Measurements from ENCODE around the gene LYZL1.
"Not testable (repeated sequence)": the region's sequence is repeated elsewhere in the genome, so short reads cannot be mapped to it uniquely, and the experiment has no call there.

The LYZL1 gene

GRCh38 chr10:29288906-29289305 is at the start of gene LYZL1:
Gene LYZL1, plus strand, starts transcription at chr10:29289070. Its CDS starts 2,798 bp downstream, at chr10:29291868.
- not testable (repeated sequence) for DNase-seq

DNA sequence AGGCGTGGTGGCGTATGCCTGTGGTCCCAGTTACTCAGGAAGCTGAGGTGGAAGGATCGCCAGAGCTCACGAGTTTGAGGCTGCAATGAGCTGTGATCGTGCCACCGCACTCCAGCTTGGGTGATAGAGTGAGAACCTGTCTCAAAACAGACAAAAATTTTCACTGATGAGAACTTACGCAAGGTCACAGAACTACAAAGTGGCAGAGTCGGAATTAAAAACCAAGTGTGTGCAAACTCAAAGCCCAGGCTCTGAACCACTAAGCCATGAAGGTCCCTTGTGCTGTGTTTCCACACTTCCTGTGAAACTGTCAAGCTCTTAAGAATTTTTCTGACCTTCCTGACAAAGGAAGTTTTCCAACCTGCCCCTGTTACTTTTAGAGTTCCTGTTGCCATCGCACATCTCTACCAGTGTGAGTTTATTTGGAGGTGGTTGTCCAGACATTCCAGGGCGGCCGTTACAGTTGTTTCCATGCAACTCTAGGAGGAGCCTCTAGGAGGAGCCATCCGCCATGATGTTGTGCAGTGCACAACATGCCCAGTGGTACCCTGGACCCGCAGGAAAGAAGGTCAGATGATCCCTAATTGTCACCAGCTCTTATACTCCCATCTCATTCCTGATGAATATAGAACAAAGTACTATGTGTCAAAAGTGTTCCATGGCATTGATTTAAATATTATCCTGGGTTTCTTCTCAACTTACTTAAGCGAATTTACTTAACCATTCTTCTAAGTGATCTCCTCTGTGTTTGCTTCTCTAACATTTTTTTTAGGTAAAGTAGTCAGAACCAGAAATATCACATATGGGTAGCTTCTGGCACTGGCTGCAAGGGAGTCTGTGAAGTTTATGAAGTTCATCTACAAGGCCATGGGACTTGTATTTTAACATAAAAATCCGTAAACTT is 49.0 kb upstream of the LYZL1 start:
- DNase-seq = peak; percentile 6

DNA sequence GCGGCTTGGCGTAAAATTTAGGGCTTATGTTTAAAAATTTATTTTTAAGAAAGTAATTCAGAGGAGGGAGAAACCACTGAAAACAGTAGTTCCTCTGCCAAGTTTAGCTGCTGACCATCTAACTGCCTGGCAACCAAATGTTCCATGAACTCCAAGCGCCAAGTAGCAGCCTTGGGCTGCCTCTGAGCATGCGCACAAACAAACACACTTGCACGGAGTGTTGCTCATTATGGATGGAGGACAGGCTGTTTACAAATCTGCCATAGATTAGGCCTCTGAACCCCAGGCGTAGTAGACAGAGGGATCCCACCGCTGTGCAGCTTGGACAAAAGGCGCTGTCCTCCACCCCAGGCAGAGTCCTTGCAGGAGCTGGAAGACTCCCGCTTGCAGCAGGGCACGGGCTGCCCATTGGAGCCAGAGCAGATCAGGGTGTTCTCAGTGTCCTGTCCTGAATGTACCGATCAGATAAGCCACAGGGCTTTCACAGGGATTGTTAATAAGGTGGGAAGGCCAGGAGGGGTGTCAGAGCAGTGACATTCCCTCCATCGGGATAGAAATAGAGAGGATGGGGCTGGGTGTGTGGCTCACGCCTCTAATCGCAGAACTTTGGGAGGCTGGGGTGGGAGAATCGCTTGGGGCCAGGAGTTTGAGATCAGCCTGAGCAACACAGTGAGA is 47.7 kb upstream of the LYZL1 start:
- no peak for DNase-seq

- DNase-seq = no peak
These were observed 46.9 kb upstream of the LYZL1 start for GRCh38 chr10:29241925-29242324.

DNA sequence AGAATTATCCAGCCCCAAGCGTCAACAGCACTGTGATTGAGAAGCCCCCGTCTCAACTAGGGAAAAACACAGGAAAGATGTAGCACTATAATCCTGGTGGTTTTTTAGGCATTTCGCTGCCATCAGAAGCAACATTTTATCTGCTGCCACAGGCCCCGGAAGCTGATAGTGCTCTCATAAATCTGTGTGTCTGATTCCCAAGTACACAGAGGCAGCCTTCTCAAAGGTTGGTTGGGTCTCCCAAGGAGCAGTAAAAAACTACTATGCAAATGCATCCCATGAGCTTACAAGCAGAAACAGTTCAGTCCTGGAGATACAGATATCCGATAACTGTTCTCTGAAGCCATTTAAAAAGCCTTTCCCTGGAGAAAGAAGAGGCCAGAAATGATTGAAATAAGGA is 45.8 kb upstream of the LYZL1 start:
- DNase-seq = no peak

GRCh38 chr10:29243750-29244149 is 45.1 kb upstream of the LYZL1 start:
- no peak for DNase-seq

DNA sequence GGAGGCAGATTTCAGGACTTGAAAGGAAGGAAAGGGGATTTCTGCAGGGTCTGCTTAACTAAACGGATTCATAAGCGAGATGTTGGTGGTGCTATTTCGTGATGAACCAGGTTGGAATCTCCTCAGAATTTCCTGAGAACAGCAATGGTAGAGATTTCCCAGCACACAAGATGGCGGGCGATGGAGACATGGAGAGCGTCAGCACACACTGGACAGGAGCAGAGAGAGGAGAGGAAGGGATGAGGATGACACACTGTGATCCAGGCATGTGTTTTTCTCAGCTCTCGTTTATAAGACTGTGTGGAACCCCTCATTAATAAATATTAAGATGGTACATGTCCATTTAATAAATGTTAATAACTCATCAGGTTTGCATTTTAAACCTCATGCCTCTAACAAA is 43.9 kb upstream of the LYZL1 start:
- no peak for DNase-seq

GRCh38 chr10:29245476-29245875 is 43.4 kb upstream of the LYZL1 start:
- no peak for DNase-seq

DNA sequence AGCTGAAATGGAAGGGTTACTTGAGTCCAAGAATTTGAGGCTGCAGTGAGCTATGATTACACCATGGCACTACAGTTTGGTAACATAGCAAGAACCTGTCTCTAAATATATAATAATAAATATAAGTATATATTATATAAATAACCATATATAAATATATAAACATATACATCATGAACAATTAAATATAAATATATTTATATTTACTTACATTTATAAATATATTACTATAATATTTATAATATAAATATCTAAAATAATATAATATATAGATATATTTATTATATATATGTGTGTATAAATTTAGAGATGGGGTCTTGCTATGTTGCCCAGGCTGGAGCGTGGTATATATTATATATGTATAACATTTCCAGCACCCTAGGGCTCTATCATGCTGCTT is 42.4 kb upstream of the LYZL1 start:
- no peak for DNase-seq

GRCh38 chr10:29248158-29248557 is 40.7 kb upstream of the LYZL1 start:
- DNase-seq = no peak

DNA sequence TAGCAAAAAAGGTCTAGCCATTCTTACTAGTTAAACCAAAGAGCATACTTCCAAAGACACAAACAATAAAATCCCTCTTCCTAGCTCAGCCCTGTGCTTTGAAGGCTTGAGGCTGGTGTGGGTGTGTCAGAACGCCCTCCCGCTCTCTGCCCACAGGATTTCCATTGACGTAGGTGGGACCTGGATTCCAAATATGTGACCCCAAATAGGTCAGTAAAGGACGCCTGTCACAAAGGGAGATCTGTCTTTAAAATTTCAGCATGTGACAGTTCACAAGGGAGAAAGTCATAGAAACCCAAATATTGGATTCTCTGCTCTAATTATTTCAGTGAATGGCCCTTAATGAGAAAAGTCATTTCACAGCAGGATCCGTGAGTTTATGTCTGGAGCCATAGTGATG is 39.9 kb upstream of the LYZL1 start:
- no peak for DNase-seq

GRCh38 chr10:29250066-29250465 is 38.8 kb upstream of the LYZL1 start:
- DNase-seq = no peak

- no peak for DNase-seq
These were observed 35.8 kb upstream of the LYZL1 start for GRCh38 chr10:29252811-29253689.

DNA sequence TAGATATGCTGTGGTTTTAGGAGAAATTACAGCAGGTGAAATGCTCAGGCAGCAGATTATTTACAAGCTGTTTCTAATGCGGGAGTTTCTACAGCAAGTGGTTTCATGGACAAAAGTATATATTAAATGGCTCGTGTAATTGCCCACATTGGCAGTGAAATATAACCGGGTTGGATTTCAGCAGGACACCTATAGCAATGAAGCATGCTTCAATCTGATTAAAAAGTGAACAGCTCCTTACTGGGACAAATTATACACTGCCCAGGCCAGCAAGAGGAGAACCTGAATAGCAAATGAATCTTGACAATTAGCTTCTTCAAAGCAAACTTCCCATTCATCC is 35.2 kb upstream of the LYZL1 start:
- no peak for DNase-seq

DNA sequence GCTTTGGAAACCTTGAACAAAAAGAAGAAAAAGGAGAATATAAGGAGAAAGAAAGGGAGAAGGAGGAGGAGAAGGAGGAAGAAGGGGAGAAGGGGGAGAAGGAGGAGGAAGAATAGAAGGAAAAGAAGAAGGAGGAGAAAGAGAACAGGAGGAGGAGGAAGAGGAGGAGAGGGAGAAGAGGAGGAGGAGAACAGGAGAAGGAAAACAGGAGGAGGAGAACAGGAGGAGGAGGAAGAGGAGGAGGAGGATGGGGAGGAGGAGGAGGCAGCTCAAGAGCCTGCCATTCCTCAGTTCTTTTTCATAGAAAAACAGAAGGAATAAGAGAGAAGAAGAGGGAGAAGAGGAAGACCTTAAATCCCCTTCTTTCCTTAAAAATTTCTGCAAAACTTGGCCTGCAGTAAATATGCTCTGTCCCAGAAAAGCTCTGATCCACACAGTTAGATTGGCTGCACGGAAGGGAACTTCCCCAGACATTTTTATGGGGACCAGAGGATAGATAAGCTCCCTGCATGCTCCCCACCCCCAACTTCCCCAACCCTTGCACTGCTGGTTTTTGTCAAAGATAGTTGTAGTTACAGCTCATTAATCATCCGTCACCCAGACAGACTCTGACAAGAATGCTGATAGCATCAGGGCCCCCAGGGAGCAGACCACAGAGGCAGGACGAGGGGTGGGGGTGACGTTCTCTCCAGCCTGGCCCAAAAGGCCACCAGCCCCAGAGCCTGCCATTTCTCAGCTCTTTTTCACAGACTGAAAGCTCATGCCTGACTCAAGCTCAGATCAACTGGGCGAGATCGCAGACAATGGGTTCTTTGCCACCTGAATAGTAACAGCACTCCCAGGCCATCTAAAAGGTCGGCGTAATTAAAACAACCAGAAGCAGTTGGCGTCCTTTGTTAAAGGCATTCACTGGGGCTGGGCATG is 34.5 kb upstream of the LYZL1 start:
- no peak for DNase-seq

- no peak for DNase-seq
These were observed 33.8 kb upstream of the LYZL1 start for GRCh38 chr10:29255104-29255503.

DNA sequence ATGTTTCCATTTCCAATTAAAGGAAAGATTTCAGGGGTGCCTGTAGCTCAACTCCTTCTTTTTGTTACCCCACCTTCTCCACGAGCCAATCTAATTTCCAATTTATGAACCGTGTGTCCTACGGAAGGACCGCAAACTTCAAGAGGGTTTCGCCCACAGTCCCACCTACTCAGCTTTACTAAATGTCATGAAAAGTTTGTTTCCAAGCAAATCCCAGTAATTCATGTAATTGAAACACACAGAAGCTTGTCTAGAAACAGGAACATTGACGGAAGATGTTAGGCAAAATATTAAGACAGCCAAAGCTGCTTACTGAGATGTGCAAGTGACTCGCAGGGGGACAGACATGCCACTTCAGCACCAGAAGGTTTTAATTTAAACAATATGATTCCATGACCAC is 32.9 kb upstream of the LYZL1 start:
- DNase-seq = no peak

DNA sequence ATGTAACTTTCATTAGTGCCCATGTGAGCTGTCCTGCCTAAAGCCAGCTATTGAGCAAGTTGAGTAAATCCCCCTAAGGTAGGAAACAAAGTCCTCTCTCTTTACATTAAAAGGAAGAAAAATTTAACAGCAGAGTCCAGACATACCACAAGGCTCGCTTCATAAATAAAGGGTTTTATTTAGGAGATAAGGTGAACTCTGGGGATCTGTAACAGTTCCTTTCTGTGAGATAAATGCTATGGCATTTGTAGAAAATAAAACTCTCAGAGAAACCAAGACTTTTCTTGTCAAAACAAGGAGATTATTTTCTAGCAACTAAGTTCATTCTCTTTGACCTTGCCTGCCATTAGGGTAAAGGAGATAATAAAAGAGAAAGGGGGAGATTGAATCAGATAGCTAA is 32.3 kb upstream of the LYZL1 start:
- DNase-seq = no peak

GRCh38 chr10:29257106-29257783 is 31.6 kb upstream of the LYZL1 start:
- DNase-seq = no peak

DNA sequence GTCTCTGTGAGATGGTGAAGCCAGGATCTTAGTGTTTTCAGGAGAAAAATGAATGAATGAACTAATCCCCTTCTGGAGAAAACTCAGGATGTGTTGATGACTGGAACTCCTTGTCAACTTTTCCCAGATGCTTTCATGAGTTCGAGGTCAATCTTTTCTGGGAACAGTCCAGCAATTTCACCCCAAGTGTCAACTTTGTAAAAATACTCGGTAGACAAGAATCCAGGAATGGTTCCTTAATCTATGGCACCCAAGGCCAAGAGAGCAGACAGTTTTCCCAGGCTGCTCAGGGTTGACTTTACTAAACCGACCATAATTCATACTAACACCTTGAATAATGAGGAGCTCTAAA is 31.1 kb upstream of the LYZL1 start:
- DNase-seq = no peak

DNA sequence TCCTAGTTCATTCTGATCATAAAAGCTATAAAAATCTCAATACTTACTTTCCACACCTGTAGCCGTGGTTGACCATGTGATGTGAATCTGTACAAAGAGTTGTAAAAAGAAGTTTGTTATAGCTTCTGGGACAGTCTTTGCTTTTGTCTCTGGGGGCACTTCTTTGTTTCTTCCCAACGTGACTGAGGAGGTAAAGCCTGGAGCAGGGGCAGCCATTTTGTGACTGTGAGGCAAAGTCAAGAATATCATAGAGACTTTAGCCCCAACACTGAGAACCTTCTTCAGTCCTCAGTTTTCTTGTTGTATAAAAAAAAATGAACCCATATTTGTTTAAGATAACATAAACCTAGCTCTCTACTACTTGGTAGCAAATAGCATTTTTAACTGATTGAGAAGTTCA is 29.4 kb upstream of the LYZL1 start:
- no peak for DNase-seq

- DNase-seq = no peak
These were observed 25.4 kb upstream of the LYZL1 start for GRCh38 chr10:29263506-29263905.

All from activated CD4-positive, alpha-beta T cell treated with anti-CD3 and anti-CD28 coated beads for 48 hours (primary cell).